ENCODE data around the gene IPO5.
"Not testable (repeated sequence)": the region's sequence is repeated elsewhere in the genome, so short reads cannot be mapped to it uniquely, and the experiment has no call there.

Gene IPO5

DNA sequence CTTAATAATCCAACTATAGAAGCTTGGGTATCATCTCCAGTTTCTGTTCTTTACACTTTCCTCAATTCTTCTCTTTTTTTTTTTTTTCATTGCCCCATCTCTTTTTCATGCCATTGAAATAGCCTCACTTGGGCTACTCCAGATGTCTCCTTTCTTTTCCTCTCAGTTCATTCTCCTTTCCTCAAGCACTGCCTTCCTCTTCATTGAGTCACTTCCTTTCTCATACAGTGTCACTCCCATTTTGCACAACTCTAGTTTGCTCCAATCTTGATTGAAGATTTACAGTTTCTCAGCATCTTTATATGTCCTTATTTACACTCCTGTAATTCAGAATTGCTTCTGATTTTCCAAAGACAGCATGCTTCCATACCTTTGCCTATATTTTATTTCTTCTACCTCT is 61.3 kb downstream of the IPO5 start:
- peak; percentile 76 for DNase-seq (ENCODE audit: low spot score)

GRCh38 chr13:98018293-98018692 is 64.8 kb downstream of the IPO5 start:
- DNase-seq (ENCODE audit: low spot score), result no peak

DNA sequence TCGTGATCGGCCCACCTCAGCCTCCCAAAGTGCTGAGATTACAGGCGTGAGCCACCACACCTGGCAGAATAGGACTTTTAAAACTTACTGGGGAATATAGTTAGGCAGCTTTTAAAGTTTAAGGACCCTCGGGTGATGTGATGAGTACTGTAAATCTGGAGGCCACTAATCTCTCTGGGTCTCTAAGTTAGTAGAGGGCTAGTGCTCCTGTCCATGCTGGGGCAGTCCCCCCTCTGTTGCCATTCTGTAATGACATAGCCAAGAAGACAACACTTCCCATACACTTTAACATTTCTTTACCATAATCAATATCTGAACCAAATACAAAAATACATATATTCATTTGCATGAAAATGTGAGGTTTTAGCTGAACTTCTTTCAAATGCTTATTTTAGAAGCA is 65.7 kb downstream of the IPO5 start:
- no peak for DNase-seq (ENCODE audit: low spot score)

DNA sequence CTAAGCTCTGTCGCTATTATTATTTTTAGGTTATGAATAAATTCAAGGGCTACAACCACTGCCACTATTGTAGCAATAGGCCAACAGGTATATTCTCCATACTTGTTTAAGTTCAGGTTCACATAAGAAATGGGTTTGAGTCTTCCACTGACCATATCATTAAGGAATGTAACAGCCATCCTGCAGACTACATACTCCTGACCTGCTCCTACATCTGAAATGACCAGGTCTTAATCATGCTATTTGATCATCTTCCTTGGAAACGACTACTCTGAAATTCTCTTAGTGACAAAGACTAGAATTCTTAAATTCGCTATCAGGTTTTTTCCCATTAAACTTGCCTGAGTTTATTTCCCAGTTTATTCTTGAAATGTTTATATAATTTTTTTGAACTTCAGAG is 66.8 kb downstream of the IPO5 start:
- no peak for DNase-seq (ENCODE audit: low spot score)

DNA sequence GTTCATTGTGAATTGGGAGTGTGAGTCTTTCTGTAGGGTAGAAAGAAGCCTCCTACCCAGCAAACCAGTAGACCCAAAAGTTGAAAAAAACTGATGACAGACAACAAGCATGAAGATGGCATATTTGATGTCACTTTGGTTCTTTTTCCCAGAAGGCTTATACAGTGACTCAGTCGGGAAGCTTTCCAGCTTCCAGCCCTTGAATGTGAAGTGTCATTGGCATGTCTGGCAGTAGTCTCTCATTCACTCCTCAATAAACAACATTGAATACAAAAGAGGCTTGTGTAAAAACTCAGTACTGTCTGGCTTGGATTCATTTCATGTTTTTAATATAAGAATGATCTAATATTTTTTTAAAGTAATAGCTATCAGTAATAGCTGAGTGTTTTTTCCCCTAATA is 68.7 kb downstream of the IPO5 start:
- peak; percentile 33 for DNase-seq (ENCODE audit: low spot score)

GRCh38 chr13:98025480-98026025 is 72.1 kb downstream of the IPO5 start:
- no peak for DNase-seq (ENCODE audit: low spot score)

DNA sequence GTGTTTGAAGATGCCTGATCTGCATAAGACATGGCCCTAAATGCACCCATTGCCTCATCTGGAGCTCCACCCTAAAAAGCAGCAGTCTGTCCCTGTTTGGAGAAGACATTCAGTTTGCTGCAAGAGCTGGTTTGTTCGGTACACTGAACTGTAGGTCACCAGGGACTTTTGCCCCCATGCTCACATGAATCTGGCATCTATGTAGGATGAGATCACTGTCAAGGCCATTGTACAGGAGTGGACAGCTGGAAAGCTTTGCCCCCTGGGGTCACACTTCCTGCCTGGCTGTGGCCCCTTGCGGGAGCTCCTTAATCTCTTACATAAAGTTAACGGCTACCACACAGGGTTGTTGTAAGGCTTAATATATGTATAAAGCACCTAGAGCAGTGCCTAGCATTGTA is 73.0 kb downstream of the IPO5 start:
- DNase-seq (ENCODE audit: low spot score), result peak; percentile 20

GRCh38 chr13:98032168-98032567 is 78.7 kb downstream of the IPO5 start:
- no peak for DNase-seq (ENCODE audit: low spot score)

DNA sequence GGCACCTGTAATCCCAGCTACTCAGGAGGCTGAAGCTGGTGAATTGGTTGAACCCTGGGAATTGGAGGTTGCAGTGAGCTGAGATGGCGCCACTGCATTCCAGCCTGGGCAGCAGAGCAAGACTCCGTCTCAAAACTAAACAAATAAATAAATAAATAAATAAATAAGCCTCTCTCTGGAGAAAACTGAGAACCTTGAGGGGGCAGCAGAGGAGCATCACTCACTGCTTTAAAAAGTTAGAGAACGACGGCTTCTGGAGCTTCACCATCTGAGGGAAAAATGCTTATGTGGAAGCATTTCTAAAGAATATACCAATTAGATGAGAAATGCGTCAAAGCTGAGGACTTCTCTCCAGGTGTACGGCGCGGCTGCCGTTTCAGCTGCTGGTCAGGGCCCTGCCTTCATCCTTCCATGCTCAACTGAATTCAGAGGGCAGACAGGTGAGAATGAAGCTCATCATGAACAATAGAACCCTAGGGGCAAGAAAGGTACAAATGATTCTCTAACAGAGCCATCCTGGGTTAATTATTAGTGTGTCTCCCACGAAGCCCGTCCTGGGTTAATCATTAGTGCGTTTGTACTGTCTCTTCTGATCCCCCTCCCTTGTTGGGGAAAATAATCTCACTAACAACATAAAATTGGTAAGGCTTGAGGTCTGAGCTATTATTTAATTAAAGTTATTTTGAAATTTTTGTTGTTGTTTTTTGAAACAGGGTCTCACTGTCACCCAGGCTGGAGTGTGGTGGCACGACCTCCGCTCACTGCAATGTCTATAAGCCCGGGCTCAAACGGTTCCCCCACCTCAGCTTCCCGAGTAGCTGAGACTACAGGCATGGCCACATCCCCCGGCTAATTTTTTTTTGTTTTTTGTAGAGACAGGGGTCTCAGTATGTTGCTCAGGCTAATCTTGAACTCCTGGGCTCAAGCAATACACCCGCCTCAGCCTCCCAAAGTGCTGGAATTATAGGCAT is 80.1 kb downstream of the IPO5 start:
- peak; percentile 71 for DNase-seq (ENCODE audit: low spot score)

GRCh38 chr13:98035373-98035772 is 81.9 kb downstream of the IPO5 start:
- no peak for DNase-seq (ENCODE audit: low spot score)

DNA sequence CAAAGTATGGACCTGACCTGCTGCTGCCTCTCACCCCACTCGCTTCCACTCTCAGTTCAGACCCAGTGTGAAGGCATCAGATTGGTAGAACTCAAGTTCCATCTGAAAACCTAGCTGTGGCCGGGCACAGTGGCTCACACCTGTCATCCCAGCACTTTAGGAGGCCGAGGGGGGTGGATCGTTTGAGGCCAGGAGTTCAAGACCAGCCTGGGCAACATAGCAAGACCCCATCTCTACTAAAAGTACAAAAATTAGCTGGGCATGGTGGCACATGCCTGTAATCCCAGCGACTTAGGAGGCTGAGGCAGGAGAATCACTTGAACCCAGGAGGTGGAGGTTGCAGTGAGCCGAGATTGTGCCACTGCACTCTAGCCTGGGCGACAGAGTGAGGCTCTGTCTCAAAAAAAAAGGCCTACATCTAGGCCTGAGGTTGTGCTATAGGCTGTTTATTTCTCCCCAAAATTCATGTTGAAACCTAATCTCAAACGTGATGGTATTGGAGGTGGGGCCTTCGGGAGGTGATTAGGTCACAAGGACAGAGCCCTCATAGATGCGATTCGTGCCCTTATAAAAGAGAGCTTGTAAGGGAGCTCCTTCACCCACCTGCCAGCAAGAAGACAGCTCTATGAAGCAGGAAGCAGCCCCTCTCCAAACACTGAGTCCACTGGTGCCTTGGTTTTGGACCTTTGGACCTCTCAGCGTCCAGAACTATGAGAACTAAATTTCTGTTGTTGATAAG is 83.3 kb downstream of the IPO5 start:
- not testable (repeated sequence) for DNase-seq (ENCODE audit: low spot score)

GRCh38 chr13:98039261-98039660 is 85.8 kb downstream of the IPO5 start:
- DNase-seq (ENCODE audit: low spot score), result no peak

DNA sequence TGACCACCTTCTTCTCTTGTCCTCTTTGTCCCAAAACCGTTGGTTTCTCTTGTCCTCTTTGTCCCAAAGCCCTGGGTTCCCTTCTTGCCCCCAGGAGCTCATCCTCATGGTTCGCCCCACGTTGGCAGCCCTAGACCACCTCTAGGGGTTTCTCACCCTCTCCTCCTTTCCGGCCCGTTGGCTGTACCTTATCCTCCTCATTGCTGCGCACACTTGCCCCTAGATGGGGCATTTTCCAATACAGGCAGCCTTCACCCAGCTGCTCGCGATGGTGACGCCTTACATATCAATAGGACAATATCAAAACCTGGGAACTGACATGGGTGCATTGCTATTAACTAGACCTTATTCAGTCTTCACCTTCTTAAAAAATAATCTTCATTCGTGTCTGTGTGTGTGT is 86.5 kb downstream of the IPO5 start:
- DNase-seq (ENCODE audit: low spot score), result no peak

- peak; percentile 65 for DNase-seq (ENCODE audit: low spot score)
Measured at GRCh38 chr13:98041081-98041820, 87.8 kb downstream of the IPO5 start.

GRCh38 chr13:98044301-98044700 is 90.8 kb downstream of the IPO5 start:
- no peak for DNase-seq (ENCODE audit: low spot score)

DNA sequence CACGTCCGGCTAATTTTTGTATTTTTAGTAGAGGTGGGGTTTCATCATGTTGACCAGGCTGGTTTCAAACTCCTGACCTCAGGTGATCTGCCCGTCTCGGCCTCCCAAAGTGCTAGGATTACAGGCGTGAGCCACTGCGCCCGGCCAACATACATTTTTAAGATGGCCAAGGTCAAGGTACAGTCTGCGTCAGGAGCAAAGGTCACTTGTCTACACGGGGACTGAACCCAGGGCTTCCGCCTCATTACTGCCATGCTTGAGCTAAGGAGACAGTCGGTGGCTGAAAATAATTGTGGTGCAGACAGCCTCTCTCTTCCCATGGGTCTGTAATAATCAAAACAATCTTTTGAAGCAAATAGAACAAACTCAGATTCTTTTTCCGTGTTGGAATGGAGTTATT is 94.3 kb downstream of the IPO5 start:
- DNase-seq (ENCODE audit: low spot score), result not testable (repeated sequence)

DNA sequence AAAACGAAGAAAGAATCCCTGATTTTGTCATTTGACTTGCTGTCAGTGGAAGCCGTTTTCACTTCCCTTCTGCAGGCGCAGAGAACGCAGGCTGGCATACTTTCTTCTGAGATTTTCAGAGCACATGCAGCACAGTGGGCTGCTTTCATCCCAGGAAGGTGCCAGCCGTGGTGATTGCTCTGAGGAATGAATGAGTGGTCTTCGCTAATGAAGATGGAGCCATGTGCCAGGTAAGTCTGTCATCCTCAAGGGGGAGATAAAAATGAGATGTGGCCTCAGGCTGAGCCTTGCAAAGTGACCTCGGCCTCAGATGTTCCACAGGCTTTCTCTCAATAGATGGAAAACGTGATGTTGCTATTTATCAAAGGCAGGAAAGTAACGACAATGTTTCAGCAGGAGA is 94.8 kb downstream of the IPO5 start:
- DNase-seq (ENCODE audit: low spot score), result no peak

DNA sequence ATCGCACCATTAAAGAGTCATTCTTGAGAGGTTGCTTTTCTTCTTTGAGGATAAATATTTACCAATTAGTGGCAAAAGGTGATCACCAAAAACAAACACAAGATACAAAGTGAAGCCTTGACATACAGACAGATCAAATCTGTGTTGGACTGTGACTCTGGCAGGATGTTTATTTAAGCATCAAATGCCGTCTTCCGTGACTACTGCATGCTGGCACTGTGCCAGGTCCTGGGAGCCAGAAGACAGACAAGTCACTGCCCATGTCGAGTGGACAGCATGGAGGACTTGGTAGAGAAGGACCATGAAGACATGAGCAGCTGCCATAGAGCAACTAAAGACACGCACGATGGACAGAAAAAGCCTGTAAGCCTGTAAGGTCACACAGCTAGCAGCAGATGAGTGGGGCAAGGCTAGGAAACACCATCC is 96.6 kb downstream of the IPO5 start:
- DNase-seq (ENCODE audit: low spot score), result no peak

- no peak for DNase-seq (ENCODE audit: low spot score)
Measured at GRCh38 chr13:98052412-98052811, 98.9 kb downstream of the IPO5 start.

- DNase-seq (ENCODE audit: low spot score), result no peak
Measured at GRCh38 chr13:98054301-98054700, 100.8 kb downstream of the IPO5 start.

DNA sequence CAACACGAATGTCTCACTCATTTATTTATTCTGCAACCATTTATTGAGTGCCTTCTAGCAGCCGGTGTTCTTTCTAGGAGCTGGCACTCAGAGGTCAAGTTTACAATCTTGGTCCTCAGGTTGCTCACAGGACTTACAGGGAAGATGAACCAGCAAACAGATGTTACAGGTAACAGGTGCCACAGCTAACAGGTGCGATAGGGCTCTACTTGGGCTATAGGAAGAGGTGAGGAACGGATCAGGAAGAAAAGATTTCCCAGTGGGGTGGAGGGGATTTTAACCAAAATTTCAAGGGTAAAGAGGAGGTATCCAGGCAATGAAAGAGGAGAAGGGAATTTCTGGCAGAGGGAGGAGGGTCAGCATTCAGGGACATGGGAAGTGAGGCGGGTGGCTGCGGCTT is 102.1 kb downstream of the IPO5 start:
- DNase-seq (ENCODE audit: low spot score), result no peak

DNA sequence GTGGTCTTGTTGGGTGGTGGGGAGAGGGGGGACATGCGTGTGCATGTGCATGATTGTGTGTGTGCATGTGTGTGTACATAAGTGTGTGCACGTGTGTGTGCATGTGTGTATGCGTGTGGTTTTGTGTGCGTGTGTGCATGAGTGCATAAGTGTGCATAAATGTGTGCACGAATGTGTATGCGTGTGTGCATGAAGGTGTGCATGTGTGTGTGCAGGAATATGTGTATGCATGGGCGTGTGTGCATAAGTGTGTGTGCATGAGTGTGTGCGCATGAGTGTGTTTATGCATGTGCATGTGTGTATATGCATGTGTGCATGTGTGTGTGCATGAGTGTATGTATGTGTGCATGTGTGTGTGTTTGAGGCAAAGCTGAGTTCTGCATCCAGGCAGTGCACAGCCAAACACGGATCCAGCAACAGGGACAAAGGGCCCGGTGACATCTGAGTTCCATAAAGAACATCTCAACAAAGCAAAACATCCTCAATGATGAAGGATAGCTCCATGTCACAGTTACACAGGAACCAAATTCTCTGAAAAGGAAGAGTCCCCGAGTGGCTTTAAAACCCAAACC is 103.5 kb downstream of the IPO5 start:
- no peak for DNase-seq (ENCODE audit: low spot score)

Data from AG20443 (cell line).